IPS-NIHi7 (cell line): ENCODE data around the gene DIO1.

ENCODE experiments used
- DNase-seq: peaks from one replicate; pipeline ENCODE4 v3.0.0; 2012; ENCODE audit warnings: mixed read lengths; ENCODE audit errors: extremely low spot score

Gene DIO1

GRCh38 chr1:53942127-53942957, 48.4 kb downstream of the DIO1 start:
- no peak for DNase-seq

- DNase-seq: no peak
Measured at GRCh38 chr1:53943090-53943489, 49.1 kb downstream of the DIO1 start.

- no peak for DNase-seq
Measured at GRCh38 chr1:53943490-53944043, 49.6 kb downstream of the DIO1 start.

- DNase-seq: peak; percentile 31
Measured at GRCh38 chr1:53944469-53945182, 50.6 kb downstream of the DIO1 start.

- no peak for DNase-seq
Measured at GRCh38 chr1:53945183-53945432, 51.1 kb downstream of the DIO1 start.

GRCh38 chr1:53945433-53946251, 51.7 kb downstream of the DIO1 start, which contains the start of gene IFT25:
Gene IFT25 (minus strand): TSS chr1:53945699. CDS start chr1:53940082, 5,617 bp downstream.
- DNase-seq: peak; percentile 94

GRCh38 chr1:53946252-53947171, 52.5 kb downstream of the DIO1 start, which contains the start of gene LRRC42:
Gene LRRC42 (plus strand): TSS chr1:53946350. CDS start chr1:53952000, 5,650 bp downstream.
- DNase-seq: peak; percentile 93

GRCh38 chr1:53947172-53947907, 53.4 kb downstream of the DIO1 start:
- no peak for DNase-seq

- DNase-seq: no peak
Measured at GRCh38 chr1:53948291-53948690, 54.3 kb downstream of the DIO1 start.

GRCh38 chr1:53949023-53949990, 55.3 kb downstream of the DIO1 start:
- DNase-seq: peak; percentile 68

GRCh38 chr1:53951697-53952096, 57.7 kb downstream of the DIO1 start:
- no peak for DNase-seq

- DNase-seq: no peak
Measured at GRCh38 chr1:53954128-53954527, 60.1 kb downstream of the DIO1 start.

- DNase-seq: no peak
Measured at GRCh38 chr1:53956308-53957168, 62.6 kb downstream of the DIO1 start.

GRCh38 chr1:53957194-53957818, 63.3 kb downstream of the DIO1 start:
- DNase-seq: peak; percentile 57

- no peak for DNase-seq
Measured at GRCh38 chr1:53959664-53960250, 65.8 kb downstream of the DIO1 start.
